ENCODE measurements around the gene IL1R2.

GRCh38 chr2:101987832-101988231, 3.9 kb upstream of the IL1R2 start:
- TF ChIP-seq POLR2A (IDR thresholded peaks at IDR 0.05) (no peak), CTCF (IDR thresholded peaks at IDR 0.05) (no peak)
